NCI-H69 (cell line): ENCODE measurements around the gene PDE7B.
"Not testable (repeated sequence)": the region's sequence is repeated elsewhere in the genome, so short reads cannot be mapped to it uniquely, and the experiment has no call there.

ENCODE experiments used
- DNase-seq: peaks from one replicate; lab custom pipeline; 2025; lab: John Stamatoyannopoulos, UW

Gene PDE7B

DNA sequence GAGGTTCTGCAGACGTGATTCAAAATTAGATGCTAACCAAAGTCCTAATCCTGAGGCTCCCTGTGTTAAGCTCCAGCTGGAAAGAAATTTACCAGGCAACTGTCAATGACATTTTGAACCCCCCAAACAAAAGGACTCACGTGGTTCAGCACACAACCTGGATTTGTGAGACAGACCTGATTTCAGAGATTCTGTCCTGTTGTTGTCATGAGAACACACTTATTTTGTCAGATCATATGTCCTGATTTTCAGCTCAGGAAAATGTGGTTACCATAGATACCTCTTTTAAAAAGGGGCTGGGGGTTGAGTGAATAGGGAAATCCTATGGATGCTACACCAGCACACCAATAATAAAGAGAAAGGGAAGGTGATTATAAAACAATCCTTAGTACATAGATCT lies 337.0 kb downstream of the PDE7B start:
- peak; percentile 11 for DNase-seq

DNA sequence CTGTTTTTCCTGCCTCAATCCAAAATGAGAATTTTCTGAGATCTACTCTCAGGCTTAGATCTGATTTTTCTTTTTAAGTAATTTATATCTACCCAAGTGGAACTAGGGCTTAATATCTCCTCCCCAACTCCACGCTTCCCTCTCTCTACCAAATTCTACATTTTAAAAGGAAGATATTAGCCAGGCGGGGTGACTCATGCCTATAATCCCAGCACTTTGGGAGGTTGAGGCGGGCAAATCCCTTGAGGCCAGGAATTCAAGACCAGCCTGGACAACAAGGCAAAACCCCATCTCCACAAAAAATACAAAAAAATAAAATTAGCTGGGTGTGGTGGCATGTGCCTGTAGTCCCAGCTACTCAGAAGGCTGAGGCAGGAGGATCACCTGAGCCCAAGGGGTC lies 337.6 kb downstream of the PDE7B start:
- no peak for DNase-seq

DNA sequence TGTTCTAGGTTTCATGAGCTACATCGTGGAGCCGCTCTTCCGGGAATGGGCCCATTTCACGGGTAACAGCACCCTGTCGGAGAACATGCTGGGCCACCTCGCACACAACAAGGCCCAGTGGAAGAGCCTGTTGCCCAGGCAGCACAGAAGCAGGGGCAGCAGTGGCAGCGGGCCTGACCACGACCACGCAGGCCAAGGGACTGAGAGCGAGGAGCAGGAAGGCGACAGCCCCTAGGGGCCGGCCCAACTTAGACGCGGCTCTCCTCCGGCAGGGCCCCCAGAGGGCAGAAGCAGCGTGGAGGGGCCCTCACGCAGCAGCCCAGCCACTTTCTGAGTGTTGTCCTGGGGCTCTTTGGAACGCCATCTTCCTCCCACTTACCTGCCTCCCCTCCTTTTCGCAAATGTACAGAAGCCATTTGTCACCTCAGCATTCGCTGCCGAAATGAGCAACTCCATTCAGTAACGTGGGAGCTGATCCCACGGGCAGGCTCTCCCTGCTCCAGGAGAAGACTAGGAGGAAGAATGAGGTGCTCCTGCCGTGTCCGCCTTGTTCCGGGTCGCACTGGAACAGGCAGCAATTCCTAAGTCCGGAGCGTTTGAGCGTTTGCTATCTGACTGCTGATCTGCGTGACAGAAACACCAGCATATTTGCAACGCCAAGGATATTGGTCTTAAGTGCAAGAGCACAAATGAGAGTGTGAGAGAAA lies 340.3 kb downstream of the PDE7B start:
- DNase-seq, result no peak

DNA sequence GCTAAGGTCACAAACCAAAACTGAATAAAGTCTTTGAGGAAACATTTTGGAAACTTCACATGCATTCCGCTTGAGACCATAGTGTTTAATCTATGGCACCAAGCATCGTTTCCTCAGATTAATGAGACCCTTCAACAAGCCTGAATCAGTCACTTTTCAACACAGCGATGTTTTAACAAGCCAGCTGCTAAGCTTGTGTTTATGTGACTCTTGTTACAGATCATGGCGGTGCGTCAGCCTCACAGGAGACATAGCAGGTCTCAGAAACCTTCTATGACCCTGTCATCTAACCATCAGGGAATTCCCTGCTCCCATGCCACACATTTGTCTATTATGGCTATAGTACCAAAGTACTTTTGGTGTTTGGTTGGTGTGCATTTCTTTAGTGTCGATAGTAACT lies 341.4 kb downstream of the PDE7B start:
- no peak for DNase-seq

DNA sequence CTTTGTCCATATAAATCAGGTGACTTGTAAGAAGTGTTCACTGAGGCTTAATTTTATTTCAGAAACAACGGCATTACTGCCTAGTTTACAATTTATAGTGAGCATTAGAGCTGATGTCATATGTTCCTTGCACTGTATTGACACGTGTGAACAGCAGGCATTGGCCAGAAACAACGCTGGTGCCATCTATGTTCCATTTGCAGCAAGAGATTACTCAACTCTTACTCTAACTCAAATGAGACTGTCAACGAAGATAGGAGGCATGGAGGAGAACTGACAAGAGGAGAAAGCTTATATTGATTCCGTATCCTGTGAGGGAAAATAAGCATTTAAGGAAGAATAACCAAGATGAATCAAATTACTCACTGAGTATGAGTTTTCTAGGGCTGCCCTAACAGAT lies 350.2 kb downstream of the PDE7B start:
- peak; percentile 56 for DNase-seq

DNA sequence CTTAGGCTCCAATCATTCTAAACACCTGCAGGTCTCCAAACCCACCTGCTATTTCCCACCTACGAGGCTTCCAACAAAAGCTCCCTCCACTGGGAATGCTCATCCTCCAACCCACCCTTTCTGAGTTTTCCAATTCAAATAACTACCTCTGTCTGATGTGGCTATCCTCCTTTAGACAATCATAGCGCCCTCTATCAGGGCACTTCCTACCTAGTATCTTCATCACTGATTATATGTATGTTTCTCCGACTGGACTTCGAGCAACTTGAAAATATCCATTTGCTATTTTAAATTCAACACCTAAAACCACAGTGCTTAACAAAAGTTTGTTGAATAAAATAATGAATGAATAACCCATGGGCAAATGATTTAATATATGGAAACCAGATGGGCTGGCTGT lies 357.3 kb downstream of the PDE7B start:
- DNase-seq, result peak; percentile 20

DNA sequence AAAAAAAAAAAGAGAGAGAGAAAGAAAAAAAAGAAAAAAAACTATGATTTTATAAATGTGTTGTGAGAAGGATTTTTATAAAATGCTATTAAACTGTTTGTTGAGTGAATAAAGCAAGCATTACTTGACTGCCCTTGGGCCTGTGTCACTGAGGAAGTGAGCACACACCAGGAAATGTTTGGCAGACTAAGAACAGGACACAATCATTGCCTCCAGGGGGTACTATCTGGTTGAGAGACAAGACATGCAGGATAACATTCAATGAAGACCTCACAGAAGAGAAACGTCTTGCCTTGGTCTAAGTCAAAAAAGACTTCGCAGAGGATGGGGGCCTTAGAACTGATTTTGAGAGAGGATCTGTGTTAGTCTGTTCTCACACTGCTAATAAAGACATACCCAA lies 358.0 kb downstream of the PDE7B start:
- DNase-seq, result peak; percentile 19

DNA sequence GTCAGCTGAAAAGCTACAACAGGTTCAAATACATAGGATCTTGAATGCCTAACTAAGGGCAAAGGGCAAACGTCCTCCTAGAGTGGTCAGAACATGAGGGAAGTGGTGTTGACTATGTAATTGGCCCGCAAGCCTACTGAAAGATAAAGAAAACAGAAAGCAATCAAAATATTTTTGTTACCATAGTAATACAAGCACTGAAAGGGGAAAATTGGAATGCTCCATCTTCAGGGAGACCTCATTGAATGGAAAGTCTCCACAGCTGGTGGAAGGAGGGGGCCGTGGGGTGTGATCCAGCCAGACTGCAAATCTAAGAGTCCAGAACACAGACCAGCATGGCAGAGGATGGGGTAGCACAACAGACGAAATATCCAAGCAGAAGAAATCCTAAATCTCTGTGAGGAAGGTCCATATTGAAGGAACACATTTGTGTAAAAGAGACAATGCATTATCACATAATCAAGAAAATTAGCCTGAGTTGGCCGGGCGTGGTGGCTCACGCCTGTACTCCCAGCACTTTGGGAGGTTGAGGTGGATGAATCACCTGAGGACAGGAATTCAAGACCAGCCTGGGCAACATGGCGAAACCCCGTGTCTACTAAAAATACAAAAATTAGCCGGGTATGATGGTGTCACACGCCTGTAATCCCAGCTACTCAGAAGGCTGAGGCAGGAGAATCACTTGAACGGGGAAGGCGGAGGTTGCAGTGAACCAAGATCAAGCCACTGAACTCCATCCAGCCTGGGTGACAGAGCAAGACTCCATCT lies 359.1 kb downstream of the PDE7B start:
- DNase-seq, result no peak

DNA sequence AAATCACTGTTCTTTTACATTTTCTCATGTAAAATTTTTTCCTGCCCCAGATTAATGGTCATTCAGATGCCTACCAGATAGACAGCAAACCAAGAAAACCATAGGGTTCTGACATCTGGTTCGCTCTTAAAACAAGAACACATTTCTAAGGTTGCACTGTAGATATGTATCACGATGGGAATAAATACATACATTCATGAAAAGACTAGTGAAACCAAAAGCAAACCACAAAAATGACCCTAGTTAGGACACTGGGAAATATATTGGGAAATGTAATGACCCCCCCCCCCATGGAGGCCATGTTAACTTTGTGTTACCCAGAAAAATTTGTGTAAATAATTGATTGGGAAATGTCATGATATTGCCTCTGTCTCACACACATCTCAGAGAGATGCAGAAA lies 361.1 kb downstream of the PDE7B start:
- DNase-seq, result no peak

DNA sequence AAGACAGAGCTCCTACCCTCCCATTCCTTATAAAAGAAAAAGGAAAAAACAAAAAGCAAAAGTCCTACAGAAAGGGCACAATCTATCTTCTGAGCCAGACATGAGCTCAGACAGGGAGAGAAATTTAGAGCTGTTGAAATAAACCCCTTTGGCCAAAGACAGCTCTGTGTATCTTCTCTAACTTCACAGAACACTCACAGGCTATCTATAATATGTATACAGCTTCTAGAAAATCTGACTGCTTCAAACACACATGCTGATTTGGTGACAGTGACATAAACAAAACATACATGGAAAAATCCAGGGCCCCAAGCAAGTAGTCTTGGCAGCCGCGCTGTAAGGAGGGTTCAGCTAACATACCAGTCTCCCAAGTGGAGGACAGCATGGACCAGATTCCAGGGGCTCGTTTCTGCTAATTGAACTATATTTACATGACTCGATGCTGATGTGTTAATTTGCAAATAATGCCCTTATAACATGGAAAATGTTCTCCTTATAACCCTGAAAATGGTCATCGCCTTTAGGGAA lies 361.6 kb downstream of the PDE7B start:
- DNase-seq, result no peak

DNA sequence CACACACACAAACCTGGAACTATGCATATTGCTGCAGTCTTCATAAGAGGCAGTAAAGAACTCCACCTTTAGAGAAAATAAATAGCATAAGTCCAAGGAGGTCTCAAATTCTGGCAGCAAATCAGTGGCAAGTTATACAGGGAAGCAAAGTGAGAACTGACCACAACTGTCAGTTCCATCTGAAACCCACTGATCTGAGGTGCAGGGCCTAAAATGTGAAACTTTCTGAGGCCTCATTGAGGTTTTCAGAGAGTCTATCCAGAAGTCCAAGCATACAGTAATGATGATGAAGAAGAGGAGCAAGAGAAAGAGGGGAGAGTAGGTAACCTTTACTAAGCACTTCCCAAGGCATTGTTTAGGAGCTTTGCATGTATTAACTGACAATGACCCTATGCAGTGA lies 362.4 kb downstream of the PDE7B start:
- DNase-seq, result no peak

DNA sequence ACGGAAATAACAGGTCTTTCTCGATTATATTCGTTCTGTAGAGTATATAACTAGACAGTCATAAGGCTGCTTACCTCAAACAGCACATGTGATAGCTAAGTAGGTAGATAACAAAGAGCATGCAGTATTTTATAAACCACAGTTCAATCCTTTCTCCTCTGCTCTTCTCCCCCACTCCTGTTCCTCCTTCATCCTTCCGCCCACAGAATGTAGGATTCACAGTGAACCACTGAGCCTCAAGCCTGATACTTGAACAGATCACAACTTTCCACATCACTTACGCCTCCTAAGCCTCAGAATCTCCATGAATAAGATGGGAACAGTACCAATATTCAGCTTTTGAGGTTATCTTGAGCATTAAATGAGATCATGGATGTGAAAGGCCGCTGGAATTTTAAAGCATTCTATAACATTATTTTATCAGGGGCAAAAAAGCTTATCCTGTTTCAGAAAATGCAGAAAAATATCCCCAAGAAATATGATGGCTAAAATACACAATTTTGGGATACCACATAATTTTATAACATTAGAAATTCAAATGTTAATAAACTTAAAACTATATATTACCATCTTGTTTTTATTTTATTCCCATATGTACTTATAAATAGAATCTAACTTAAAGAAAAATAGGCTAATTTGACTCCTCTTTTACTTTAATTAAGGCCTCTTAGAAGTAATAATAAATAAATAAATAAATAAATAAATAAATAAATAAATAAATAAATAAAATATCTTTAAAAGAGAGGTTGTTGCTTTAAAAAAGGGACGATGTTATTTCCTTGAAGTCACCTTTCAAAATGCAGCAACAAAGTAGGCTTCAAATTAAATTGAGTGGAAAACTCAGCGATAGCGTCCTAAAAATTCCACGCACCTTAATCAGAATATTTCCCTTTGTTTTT lies 365.3 kb downstream of the PDE7B start:
- DNase-seq, result no peak

DNA sequence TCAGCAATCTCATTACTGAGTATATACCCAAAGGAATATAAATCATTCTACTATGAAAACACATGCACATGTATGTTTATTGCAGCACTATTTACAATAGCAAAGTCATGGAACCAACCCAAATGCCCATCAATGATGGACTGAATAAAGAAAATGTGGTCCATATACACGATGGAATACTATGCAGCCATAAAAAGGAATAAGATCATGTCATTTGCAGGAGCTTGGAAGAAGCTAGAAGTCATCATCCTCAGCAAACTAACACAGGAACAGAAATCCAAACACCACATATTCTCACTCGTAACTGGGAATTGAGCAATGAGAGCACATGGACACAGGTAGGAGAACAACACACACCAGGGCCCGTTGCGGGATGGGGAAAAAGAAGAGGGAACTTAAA lies 373.5 kb downstream of the PDE7B start:
- not testable (repeated sequence) for DNase-seq

DNA sequence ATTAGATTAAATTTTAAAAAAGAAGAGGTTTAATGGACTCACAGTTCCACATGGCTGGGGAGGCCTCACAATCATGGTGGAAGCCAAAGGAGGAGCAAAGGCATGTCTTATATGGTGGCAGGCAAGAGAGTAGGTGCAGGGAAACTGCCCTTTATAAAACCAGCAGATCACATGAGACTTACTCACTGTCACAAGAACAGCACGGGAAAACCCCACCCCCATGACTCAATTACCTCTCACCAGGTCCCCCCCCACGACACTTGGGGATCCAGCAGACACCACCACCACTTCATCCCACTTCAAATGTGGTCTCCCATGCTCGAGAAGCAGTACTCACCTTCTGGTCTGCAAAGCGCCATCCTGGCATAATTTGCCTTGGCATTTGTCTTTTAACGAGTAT lies 374.0 kb downstream of the PDE7B start:
- peak; percentile 13 for DNase-seq

DNA sequence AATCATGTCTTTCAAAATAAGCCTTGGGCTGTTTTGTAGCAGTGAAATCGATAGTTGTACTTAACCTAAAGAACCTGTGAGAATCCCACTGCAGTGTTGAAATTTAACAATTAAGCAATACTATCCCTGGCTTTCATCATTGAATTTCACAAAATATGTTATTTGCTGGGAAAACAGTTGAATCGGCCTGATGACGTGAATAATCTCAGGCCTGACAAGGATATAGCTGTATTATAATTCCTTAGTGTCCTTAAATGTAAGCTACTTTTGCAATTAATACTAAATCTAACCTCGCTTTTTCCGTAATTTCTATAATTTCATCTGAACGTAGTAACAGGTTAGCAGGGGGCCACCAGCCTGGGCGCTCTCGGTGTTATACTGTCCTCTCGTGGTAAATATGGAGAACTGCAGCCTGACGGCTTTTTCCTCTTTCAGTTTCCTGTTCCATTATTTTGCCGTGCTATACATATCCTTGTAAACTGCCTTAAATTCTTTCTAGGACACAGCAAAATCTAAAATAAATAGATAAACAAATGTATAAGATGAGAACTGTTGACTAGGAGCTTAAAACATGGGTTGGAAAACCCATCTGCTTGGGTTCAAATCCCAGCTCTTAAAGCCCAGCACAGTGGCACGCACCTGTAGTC lies 374.6 kb downstream of the PDE7B start:
- peak; percentile 62 for DNase-seq

DNA sequence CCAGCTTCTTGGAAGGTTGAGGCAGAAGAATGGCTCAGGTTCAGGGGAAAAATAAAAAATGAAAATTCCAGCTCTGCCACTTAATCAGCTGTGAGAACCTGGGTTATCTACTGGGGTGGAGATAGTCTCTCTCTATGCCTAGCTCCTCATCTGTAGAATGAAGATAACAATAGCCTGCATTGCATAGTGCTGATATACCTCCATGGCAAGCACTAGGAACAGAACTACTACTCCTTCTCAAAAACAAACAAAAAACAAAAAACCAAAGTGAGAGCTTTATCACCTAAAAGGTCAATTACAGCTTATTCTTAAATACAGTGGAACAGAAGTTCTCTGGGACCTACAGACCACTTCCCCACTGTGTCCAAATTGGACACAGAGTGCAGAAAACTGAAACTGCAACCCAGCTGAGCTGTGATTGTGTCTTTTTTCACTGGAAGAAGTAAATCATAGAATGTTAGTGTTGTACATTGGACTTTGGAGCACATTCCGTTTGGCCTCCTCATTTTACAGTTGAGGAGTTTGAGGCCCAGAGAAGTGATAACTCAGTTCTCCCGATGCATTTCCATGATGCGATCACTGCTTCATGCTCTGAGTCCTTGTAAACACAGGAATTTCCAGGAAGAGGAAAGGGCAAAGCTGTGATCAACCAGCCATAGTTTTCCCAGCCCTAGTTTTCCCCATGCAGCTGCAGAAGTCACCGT lies 375.3 kb downstream of the PDE7B start:
- no peak for DNase-seq

DNA sequence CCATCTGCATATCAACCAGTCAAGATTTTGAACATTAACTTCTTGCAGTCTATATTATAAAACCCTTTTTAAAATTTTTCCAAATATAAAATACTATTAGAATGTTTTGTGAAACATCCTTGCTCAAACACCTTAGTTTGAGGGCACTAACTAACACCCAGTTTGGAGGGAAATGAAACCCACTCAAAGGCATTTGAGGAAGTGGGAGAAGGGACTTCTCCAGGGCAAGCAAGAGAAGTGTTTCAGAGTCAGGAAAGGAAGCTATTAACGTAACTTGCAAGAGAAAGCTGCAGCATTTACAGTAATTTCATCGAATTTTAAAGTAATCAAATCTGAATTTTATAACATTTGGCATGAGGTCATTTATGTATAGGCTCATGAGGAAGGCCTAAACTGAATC lies 377.3 kb downstream of the PDE7B start:
- no peak for DNase-seq

DNA sequence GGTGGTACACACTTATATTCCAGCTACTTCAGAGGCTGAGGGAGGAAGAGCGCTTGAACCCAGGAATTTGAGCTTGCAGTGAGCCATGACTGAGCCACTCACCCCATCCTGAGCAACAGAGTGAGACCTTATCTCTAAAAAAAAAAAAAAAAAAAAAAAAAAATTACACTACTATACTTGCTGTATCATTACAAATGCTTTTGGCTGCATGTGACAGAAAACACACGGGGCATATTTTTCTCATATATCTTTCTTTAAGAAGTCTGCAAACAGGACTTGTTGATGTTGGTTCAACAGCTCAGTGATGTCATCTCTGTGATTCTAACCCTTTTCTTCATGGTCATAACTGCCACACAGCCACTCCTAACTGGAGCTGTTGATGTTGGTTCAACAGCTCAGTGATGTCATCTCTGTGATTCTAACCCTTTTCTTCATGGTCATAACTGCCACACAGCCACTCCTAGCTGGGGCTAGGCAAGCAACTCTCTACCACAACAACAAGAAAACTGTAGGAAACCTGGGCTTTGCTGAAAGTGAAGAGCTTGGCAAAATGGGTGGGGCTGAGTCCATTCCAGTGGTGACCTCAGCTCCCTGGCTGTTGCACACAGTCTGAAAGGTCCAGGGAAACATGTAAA lies 378.8 kb downstream of the PDE7B start:
- peak; percentile 9 for DNase-seq

DNA sequence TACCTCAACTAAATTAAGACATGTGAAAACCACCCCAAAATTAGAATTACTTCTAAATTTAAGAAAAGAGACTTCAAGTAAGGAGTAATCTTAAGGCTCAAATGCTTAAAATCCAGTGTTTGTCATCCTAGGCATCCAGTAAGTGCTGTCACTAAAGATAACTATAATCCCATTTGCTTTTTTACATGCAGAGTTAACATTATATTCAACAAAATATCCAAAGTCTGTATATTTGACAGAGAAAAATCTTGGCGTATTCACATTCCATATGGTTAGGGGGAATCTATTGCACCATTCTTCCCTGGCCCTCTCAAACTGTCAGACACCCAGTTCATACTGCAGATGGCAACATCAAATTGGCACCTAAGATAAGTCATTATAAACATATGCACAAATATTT lies 381.2 kb downstream of the PDE7B start:
- no peak for DNase-seq

DNA sequence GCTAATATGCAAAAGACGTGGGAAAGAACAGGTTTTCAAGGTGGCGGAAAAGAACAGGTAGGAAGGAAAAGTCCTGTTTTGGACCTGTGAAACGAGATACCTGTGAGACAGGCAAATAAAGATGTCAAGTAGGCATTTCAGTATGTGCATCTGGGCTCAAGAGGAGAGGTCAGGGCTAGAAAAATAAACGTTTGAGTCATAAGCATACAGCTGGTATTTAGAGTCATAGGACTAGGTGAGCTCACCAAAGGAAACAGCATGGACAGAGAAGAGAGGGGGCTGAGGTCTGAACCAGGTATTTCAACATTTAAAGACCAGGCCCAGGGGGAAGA lies 383.7 kb downstream of the PDE7B start:
- DNase-seq, result no peak
